SK-N-MC (cell line): ENCODE measurements around the gene DUOX2.

Experiments used
- EZH2 ChIP-seq: fragments of 200-600 bp; sonication (generic); IDR thresholded peaks from one replicate; pipeline ENCODE4 v1.6.1; 2017; ENCODE audit warnings: antibody characterized with exemption
- FOXP2 ChIP-seq: optimal IDR thresholded peaks from 2 replicates; pipeline ENCODE3; 2011; ENCODE audit warnings: mild to moderate bottlenecking, moderate library complexity; ENCODE audit not compliant: insufficient read depth; ENCODE audit errors: extremely low read length, control extremely low read depth
- POLR2AphosphoS5 ChIP-seq: IDR thresholded peaks from 2 replicates; pipeline ENCODE4 v1.6.1; 2012; ENCODE audit warnings: mild to moderate bottlenecking, low read depth, low read length, borderline replicate concordance

DNA sequence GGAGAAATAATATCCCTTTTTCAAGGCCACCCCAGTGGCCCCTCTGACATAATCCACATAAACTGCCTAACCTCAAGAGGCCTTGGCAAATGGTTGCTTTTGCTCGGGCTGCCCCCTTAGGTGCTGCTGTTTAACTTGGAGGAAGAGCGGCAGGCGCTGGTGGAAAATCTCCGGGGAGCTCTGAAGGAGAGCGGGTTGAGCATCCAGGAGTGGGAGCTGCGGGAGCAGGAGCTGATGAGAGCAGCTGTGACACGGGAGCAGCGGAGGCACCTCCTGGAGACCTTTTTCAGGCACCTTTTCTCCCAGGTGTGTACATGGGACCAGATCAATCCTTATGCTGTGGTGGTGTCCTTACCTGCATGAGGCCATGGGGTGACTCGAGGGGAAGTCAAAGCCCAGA is 30.8 kb upstream of the DUOX2 start:
- TF ChIP-seq POLR2AphosphoS5 = no peak
- no peak for TF ChIP-seq EZH2
- TF ChIP-seq FOXP2 = no peak
